ENCODE data around the gene SBSN.
"Not testable (repeated sequence)": the region's sequence is repeated elsewhere in the genome, so short reads cannot be mapped to it uniquely, and the experiment has no call there.

SBSN gene

GRCh38 chr19:35478794-35479677, 49.1 kb downstream of the SBSN start:
- in situ Hi-C loops (cut with HindIII; ENCODE audit: low sequenced_read_pairs), result no loop called here

- in situ Hi-C loops (cut with HindIII; ENCODE audit: low sequenced_read_pairs), result no loop called here
Observed at GRCh38 chr19:35476149-35476548, 52.0 kb downstream of the SBSN start.

- in situ Hi-C loops (cut with HindIII; ENCODE audit: low sequenced_read_pairs), result not testable (repeated sequence)
Observed at GRCh38 chr19:35474594-35474993, 53.5 kb downstream of the SBSN start.

GRCh38 chr19:35474104-35474503, 54.0 kb downstream of the SBSN start:
- in situ Hi-C loops (cut with HindIII; ENCODE audit: low sequenced_read_pairs), result no loop called here
